ENCODE measurements around the gene SIGLEC9.

The SIGLEC9 gene

DNA sequence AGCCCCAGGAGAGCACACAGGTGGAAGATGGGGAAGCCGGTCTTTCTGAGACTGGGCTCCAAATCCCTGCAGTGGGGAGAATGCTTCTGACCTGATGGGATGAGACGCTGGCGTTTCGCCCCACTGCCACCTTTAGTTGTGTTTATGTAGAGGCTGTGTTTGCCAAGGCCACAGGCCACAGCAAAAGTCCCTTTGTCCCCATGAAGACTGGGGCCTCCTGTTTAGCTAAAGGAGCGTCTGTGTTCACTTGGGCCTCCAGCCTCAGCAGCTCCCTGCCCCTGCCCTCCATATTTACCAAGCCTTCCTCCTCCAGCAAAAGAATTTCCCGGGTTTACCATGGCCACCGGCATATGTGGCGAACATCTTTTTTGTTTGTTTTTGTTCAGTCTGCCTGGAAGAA, 31.6 kb upstream of the SIGLEC9 start:
- Histone ChIP-seq H3K9me2 (replicated peaks; ENCODE audit: insufficient read depth, low read length) (no peaks in the 10 kb centered on the region), H3K36me3 (replicated peaks; ENCODE audit: insufficient read depth, low read length) (no peaks in the 10 kb centered on the region), H3K4me3 (ENCODE audit: low read length) (no peak overlapping the region), H3K9ac (ENCODE audit: low read length) (no peak overlapping the region), H3K27me3 (replicated peaks; ENCODE audit: insufficient read depth, low read length) (no peaks in the 10 kb centered on the region), H3F3A (ENCODE audit: insufficient read depth, low read length) (no peaks in the 10 kb centered on the region), H3K9me3 (replicated peaks; ENCODE audit: insufficient read depth, low read length) (no peaks in the 10 kb centered on the region), H4K20me1 (ENCODE audit: insufficient read depth, low read length) (no peaks in the 10 kb centered on the region), H2AFZ (ENCODE audit: low read length) (no peak overlapping the region), H3K4me1 (ENCODE audit: low read length) (no peaks in the 10 kb centered on the region), H3K79me2 (ENCODE audit: low read length) (no peaks in the 10 kb centered on the region), H3K27ac (ENCODE audit: low read length) (no peak overlapping the region), H3K4me2 (ENCODE audit: low read depth, low read length) (no peak overlapping the region)
- no peak for DNase-seq
- TF ChIP-seq EZH2phosphoT487 (IDR thresholded peaks at IDR 0.05; ENCODE audit: low read length) = no peak

DNA sequence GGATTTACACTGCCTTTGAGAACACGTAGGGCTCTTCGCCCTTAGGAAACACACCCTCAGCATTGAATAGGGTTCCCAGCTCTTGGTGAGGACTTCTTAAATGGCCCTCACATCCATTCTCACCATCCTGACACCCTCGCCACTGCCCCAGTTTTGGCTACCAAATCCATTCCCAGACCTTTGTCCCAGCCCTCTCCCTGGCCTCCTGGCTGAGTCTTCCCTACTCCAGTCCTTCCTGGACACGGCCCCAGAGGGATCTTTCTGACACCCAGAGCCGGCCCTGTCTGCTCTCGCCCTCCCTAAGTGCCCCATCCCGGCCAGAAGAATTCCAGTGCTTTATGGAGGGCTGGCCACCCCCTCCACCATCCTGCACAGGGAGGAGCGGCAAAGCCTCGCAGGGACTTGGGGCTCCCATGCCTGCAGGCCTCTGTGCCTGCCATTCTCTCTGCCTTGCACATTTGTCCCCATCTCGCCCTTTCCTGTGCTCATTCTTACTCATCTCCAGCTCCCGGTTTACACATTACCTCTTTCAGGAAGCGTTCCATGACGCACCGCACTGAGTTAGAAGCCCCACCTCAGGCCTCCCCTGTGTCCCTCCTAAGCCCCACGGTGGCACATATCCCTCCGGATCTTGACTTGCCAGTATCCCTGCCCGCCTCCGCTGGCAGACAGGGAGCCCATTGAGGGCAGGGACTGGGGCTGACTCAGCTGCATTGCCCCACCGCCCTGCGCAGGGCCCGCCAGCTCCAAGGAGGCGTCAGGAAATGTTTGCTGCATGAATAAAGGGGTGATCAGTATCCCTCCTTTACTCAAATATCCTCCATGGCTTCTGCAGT, 31.0 kb upstream of the SIGLEC9 start:
- no peak overlapping the region for H3K4me3 ChIP-seq (ENCODE audit: low read length)
- H3K4me2 ChIP-seq (ENCODE audit: low read depth, low read length) = no peak overlapping the region
- no peak for TF ChIP-seq CTCF (IDR thresholded peaks at IDR 0.05; ENCODE audit: low read length)
- no peak for TF ChIP-seq EZH2 (optimal IDR thresholded peaks at IDR 0.05; ENCODE audit: low read depth, low read length)
- no peak for TF ChIP-seq EZH2phosphoT487 (IDR thresholded peaks at IDR 0.05; ENCODE audit: low read length)
- no peaks in the 10 kb centered on the region for H3F3A ChIP-seq (ENCODE audit: insufficient read depth, low read length)
- H3K79me2 ChIP-seq (ENCODE audit: low read length) = no peaks in the 10 kb centered on the region
- no peaks in the 10 kb centered on the region for H3K4me1 ChIP-seq (ENCODE audit: low read length)
- DNase-seq = no peak
- no peaks in the 10 kb centered on the region for H4K20me1 ChIP-seq (ENCODE audit: insufficient read depth, low read length)
- no peaks in the 10 kb centered on the region for H3K9me3 ChIP-seq (replicated peaks; ENCODE audit: insufficient read depth, low read length)
- no peak overlapping the region for H3K9ac ChIP-seq (ENCODE audit: low read length)
- H3K27ac ChIP-seq (ENCODE audit: low read length) = no peak overlapping the region
- no peak overlapping the region for H2AFZ ChIP-seq (ENCODE audit: low read length)
- H3K27me3 ChIP-seq (replicated peaks; ENCODE audit: insufficient read depth, low read length) = no peaks in the 10 kb centered on the region
- H3K36me3 ChIP-seq (replicated peaks; ENCODE audit: insufficient read depth, low read length) = no peaks in the 10 kb centered on the region
- no peaks in the 10 kb centered on the region for H3K9me2 ChIP-seq (replicated peaks; ENCODE audit: insufficient read depth, low read length)

DNA sequence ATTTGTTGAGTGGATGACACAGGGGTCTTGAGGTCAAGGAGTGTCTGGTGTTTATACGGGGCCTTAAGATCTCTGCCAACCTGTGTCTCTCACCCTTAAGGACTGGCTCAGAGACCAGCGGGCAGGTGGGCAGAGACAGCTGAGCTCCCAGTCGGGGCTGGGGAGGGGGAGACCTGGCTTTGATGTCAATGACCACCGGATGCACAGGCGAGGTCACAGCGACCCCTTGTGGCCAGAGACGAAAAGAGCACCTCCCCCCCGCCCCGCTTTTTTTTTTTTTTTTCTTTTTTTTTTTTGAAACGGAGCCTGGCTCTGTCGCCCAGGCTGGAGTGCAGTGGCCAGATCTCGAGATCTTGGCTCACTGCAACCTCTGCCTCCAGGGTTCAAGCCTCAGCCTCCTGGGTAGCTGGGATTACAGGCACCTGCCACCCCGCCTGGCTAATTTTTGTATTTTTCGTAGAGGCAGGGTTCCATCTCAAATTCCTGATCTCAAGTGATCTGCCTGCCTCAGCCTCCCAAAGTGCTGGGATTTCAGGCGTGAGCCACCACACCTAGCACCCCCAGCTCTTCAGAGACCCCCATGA, 29.9 kb upstream of the SIGLEC9 start:
- H3K4me1 ChIP-seq (ENCODE audit: low read length) = no peaks in the 10 kb centered on the region
- H2AFZ ChIP-seq (ENCODE audit: low read length) = no peak overlapping the region
- no peaks in the 10 kb centered on the region for H3K9me3 ChIP-seq (replicated peaks; ENCODE audit: insufficient read depth, low read length)
- no peaks in the 10 kb centered on the region for H3K79me2 ChIP-seq (ENCODE audit: low read length)
- no peak for TF ChIP-seq EZH2 (optimal IDR thresholded peaks at IDR 0.05; ENCODE audit: low read depth, low read length)
- TF ChIP-seq CTCF (IDR thresholded peaks at IDR 0.05; ENCODE audit: low read length) = peak; percentile 28
- no peak for TF ChIP-seq EZH2phosphoT487 (IDR thresholded peaks at IDR 0.05; ENCODE audit: low read length)
- no peaks in the 10 kb centered on the region for H3K9me2 ChIP-seq (replicated peaks; ENCODE audit: insufficient read depth, low read length)
- H3K9ac ChIP-seq (ENCODE audit: low read length) = no peak overlapping the region
- no peaks in the 10 kb centered on the region for H3K27me3 ChIP-seq (replicated peaks; ENCODE audit: insufficient read depth, low read length)
- no peak overlapping the region for H3K4me3 ChIP-seq (ENCODE audit: low read length)
- H3K27ac ChIP-seq (ENCODE audit: low read length) = no peak overlapping the region
- H4K20me1 ChIP-seq (ENCODE audit: insufficient read depth, low read length) = no peaks in the 10 kb centered on the region
- no peak overlapping the region for H3K4me2 ChIP-seq (ENCODE audit: low read depth, low read length)
- H3K36me3 ChIP-seq (replicated peaks; ENCODE audit: insufficient read depth, low read length) = no peaks in the 10 kb centered on the region
- no peaks in the 10 kb centered on the region for H3F3A ChIP-seq (ENCODE audit: insufficient read depth, low read length)
- DNase-seq = no peak

Measured in MM.1S (cell line).